Stomach smooth muscle (tissue), 2 donors: Measurements from ENCODE around the gene PC.

Source experiments
- H3K27ac ChIP-seq: one replicate; pipeline ENCODE4 v1.7.0; 2013; ENCODE audit warnings: mild to moderate bottlenecking, low read length, inconsistent platforms
- H3K27me3 ChIP-seq, 2 donors: one replicate each; pipeline ENCODE4 v1.7.0; 2013; ENCODE audit warnings: low read length in 2 of 2; ENCODE audit not compliant: insufficient read depth in 2 of 2, control insufficient read depth in 1 of 2
- H3K36me3 ChIP-seq, 2 donors: one replicate each; pipeline ENCODE4 v1.7.0; 2013; ENCODE audit warnings: low read length in 2 of 2; ENCODE audit not compliant: control insufficient read depth in 2 of 2, insufficient read depth in 2 of 2
- H3K4me1 ChIP-seq: one replicate; pipeline ENCODE4 v1.7.0; 2013; ENCODE audit warnings: low read length; ENCODE audit not compliant: control insufficient read depth, insufficient read depth
- H3K4me3 ChIP-seq, 2 donors: one replicate each; pipeline ENCODE4 v1.7.0; 2013; ENCODE audit warnings: low read length in 2 of 2
- H3K9ac ChIP-seq, 2 donors: one replicate each; pipeline ENCODE4 v1.7.0; 2013; ENCODE audit warnings: low read length in 2 of 2, mild to moderate bottlenecking in 1 of 2
- H3K9me3 ChIP-seq, 2 donors: one replicate each; pipeline ENCODE4 v1.7.0; 2013; ENCODE audit warnings: low read length in 2 of 2; ENCODE audit not compliant: control insufficient read depth in 2 of 2
- donor health status: healthy.
- donor health status: Pancreatic carcinoma.

PC gene

GRCh38 chr11:66845876-66846212 is 112.3 kb downstream of the PC start:
- no peak overlapping the region for H3K27ac ChIP-seq
- H3K27me3 ChIP-seq: no peaks in the 10 kb centered on the region
- H3K9me3 ChIP-seq: no peaks in the 10 kb centered on the region
- no peak overlapping the region for H3K9ac ChIP-seq
- peaks cover 35% of the 10 kb centered on the region for H3K4me1 ChIP-seq
- H3K36me3 ChIP-seq: peaks cover 0 to 13% of the 10 kb centered on the region in 2 donors
- no peak overlapping the region for H3K4me3 ChIP-seq

- H3K27ac ChIP-seq: no peak overlapping the region
- H3K4me1 ChIP-seq: peaks cover 35% of the 10 kb centered on the region
- no peaks in the 10 kb centered on the region for H3K27me3 ChIP-seq
- no peak overlapping the region for H3K4me3 ChIP-seq
- H3K9ac ChIP-seq: no peak overlapping the region
- H3K36me3 ChIP-seq: peaks cover 0 to 13% of the 10 kb centered on the region in 2 donors
- no peaks in the 10 kb centered on the region for H3K9me3 ChIP-seq
Measured at GRCh38 chr11:66845143-66845875, 112.9 kb downstream of the PC start.

- peaks cover 35% of the 10 kb centered on the region for H3K4me1 ChIP-seq
- no peaks in the 10 kb centered on the region for H3K9me3 ChIP-seq
- H3K36me3 ChIP-seq: peaks cover 0 to 15% of the 10 kb centered on the region in 2 donors
- H3K4me3 ChIP-seq: peak overlapping the region; percentile 99 to 100
- H3K27ac ChIP-seq: no peak overlapping the region
- no peaks in the 10 kb centered on the region for H3K27me3 ChIP-seq
- H3K9ac ChIP-seq: no peak overlapping the region
Measured at GRCh38 chr11:66844496-66845142, 113.6 kb downstream of the PC start.

- Histone ChIP-seq H3K36me3 (peaks cover 0 to 18% of the 10 kb centered on the region in 2 donors), H3K27me3 (no peaks in the 10 kb centered on the region), H3K4me1 (peaks cover 35% of the 10 kb centered on the region), H3K27ac (peak overlapping the region; percentile 92), H3K4me3 (peak overlapping the region; percentile 99 to 100), H3K9me3 (no peaks in the 10 kb centered on the region), H3K9ac (peak overlapping the region; percentile 95 to 96)
Measured at GRCh38 chr11:66843776-66844495, 114.2 kb downstream of the PC start.

- Histone ChIP-seq H3K4me1 (peaks cover 35% of the 10 kb centered on the region), H3K36me3 (peaks cover 0 to 16% of the 10 kb centered on the region in 2 donors), H3K27ac (peak within 1 kb of the TSS; percentile 92)
Measured at GRCh38 chr11:66842896-66843775, 115.0 kb downstream of the PC start, which contains the start of gene RCE1. Gene RCE1, plus strand, starts transcription at chr11:66843441. Its CDS starts 15 bp downstream, at chr11:66843456.

GRCh38 chr11:66842501-66842895 is 115.7 kb downstream of the PC start:
- peak overlapping the region; percentile 99 to 100 for H3K4me3 ChIP-seq
- no peaks in the 10 kb centered on the region for H3K27me3 ChIP-seq
- no peaks in the 10 kb centered on the region for H3K9me3 ChIP-seq
- peak overlapping the region; percentile 92 for H3K27ac ChIP-seq
- H3K36me3 ChIP-seq: peaks cover 0 to 19% of the 10 kb centered on the region in 2 donors
- H3K4me1 ChIP-seq: peaks cover 35% of the 10 kb centered on the region
- peak overlapping the region; percentile 96 for H3K9ac ChIP-seq

More at GRCh38 chr11:66842896-66843775, 115.0 kb downstream of the PC start, which contains the start of gene RCE1:
- no peaks in the 10 kb centered on the region for H3K27me3 ChIP-seq
- no peaks in the 10 kb centered on the region for H3K9me3 ChIP-seq
- H3K9ac ChIP-seq: peak within 1 kb of the TSS; percentile 96
- peak within 1 kb of the TSS; percentile 99 to 100 for H3K4me3 ChIP-seq

GRCh38 chr11:66841861-66842260 is 116.3 kb downstream of the PC start:
- Histone ChIP-seq H3K9ac (peak overlapping the region; percentile 96), H3K9me3 (no peaks in the 10 kb centered on the region), H3K27ac (no peak overlapping the region), H3K27me3 (no peaks in the 10 kb centered on the region), H3K4me3 (peak overlapping the region; percentile 99 to 100), H3K36me3 (peaks cover 0 to 18% of the 10 kb centered on the region in 2 donors), H3K4me1 (peaks cover 35% of the 10 kb centered on the region)

- Histone ChIP-seq H3K27ac (no peak overlapping the region), H3K4me1 (peaks cover 35% of the 10 kb centered on the region), H3K9me3 (no peaks in the 10 kb centered on the region), H3K27me3 (no peaks in the 10 kb centered on the region), H3K36me3 (peaks cover 0 to 13% of the 10 kb centered on the region in 2 donors), H3K4me3 (no peak overlapping the region), H3K9ac (peak overlapping the region in 1 of 2 donors; percentile 13)
Measured at GRCh38 chr11:66840317-66841091, 117.7 kb downstream of the PC start.

GRCh38 chr11:66835768-66836405 is 122.3 kb downstream of the PC start:
- Histone ChIP-seq H3K4me3 (no peak overlapping the region), H3K27me3 (no peaks in the 10 kb centered on the region), H3K27ac (no peak overlapping the region), H3K9me3 (no peaks in the 10 kb centered on the region), H3K36me3 (peaks cover 0 to 12% of the 10 kb centered on the region in 2 donors), H3K9ac (no peak overlapping the region), H3K4me1 (no peaks in the 10 kb centered on the region)
